K562 (cell line): ENCODE results near the gene MAP3K6. TPM values are rescaled to one million over a fixed set of nuclear protein-coding genes. Genes with fewer than 3 reads are reported as not detected.

Experiments used
- BMI1 ChIP-seq: fragments of 150-350 bp; IDR thresholded peaks from 2 replicates; pipeline ENCODE4 v1.6.1; 2014; ENCODE audit warnings: low read length
- CEBPG ChIP-seq, 3 experiments: fragments of 200-800 bp in 1 of 3; sonication (Bioruptor generic) in 1 of 3; sonication (generic) in 1 of 3; formaldehyde crosslinking in 1 of 3; IDR thresholded peaks in 2 of 3; conservative IDR thresholded peaks in 1 of 3; 2 replicates each; pipeline versions ENCODE4 v1.6.1 to v1.8.0; 2016 to 2022; ENCODE audit warnings: missing compliant biosample characterization in 2 of 3, missing genetic modification characterization in 2 of 3, mild to moderate bottlenecking in 1 of 3, missing genetic modification reagents in 1 of 3
- FOXP1 ChIP-seq: sonication (generic); formaldehyde crosslinking; IDR thresholded peaks from 2 replicates; pipeline ENCODE4 v1.8.0; 2022; ENCODE audit warnings: mild to moderate bottlenecking, missing genetic modification reagents
- SIX5 ChIP-seq, 2 experiments: IDR thresholded peaks; 2 replicates each; pipeline ENCODE4 v1.6.1; 2011; ENCODE audit warnings: low read length in 2 of 2, borderline replicate concordance in 1 of 2, low read depth in 1 of 2, mild to moderate bottlenecking in 1 of 2, moderate library complexity in 1 of 2; ENCODE audit not compliant: insufficient read depth in 1 of 2
- SRSF9 ChIP-seq: fragments of 200-400 bp; formaldehyde crosslinking; IDR thresholded peaks from 2 replicates; pipeline ENCODE4 v1.6.1; 2017; ENCODE audit warnings: low read depth, low read length, borderline replicate concordance
- TAF7 ChIP-seq: fragments of 450-650 bp; IDR thresholded peaks from 2 replicates; pipeline ENCODE4 v1.6.1; 2016; ENCODE audit warnings: missing genetic modification characterization, missing compliant biosample characterization
- TOE1 ChIP-seq, 2 experiments: fragments of 450-650 bp in 1 of 2; sonication (generic) in 1 of 2; formaldehyde crosslinking in 1 of 2; IDR thresholded peaks; 2 replicates each; pipeline versions ENCODE4 v1.7.1 to v1.8.0; 2016 to 2022; ENCODE audit warnings: borderline replicate concordance in 2 of 2, mild to moderate bottlenecking in 2 of 2, antibody characterized with exemption in 1 of 2, inconsistent platforms in 1 of 2, low read depth in 1 of 2, missing genetic modification reagents in 1 of 2, moderate library complexity in 1 of 2
- ZNF175 ChIP-seq: fragments of 200-800 bp; sonication (Bioruptor generic); IDR thresholded peaks from 2 replicates; pipeline ENCODE4 v1.6.1; 2016; ENCODE audit warnings: low read depth, mild to moderate bottlenecking, missing genetic modification characterization, missing compliant biosample characterization
- ZNF239 ChIP-seq: fragments of 250-450 bp; sonication (Bioruptor Pico); IDR thresholded peaks from 2 replicates; pipeline ENCODE4 v1.4.0; 2020; ENCODE audit warnings: mild to moderate bottlenecking
- polyA plus RNA-seq, 8 experiments: library from polyadenylated mRNA; depleted of rRNA in 4 of 8; stranded (reverse) in 5 of 8; unstranded in 3 of 8; fragments of >200 nt; fragmentation: Nextera tagmentation in 2 of 8; fragmentation: Illumina TruSeq in 1 of 8; extraction: Ambion mirVana in 2 of 8; extraction: Trizol in 1 of 8; gene quantifications; 2 replicates each; pipeline versions ENCODE4 v1.2.1 to v1.2.3, GENCODE V29; 2011 to 2014; ENCODE audit warnings: inconsistent platforms in 1 of 8, missing spikeins in 1 of 8
- total RNA-seq, 7 experiments: library from RNA; depleted of rRNA in 6 of 7; stranded (reverse); fragments of >200 nt in 6 of 7; fragmentation: Illumina TruSeq in 2 of 7; extraction: Trizol in 2 of 7; gene quantifications; 2 replicates each; pipeline versions ENCODE4 v1.2.1 to v1.2.3, GENCODE V29; 2011 to 2021; ENCODE audit warnings: low replicate concordance in 1 of 7
- TF ChIP-seq, protein P1 (sequence below): fragments of 450-650 bp; IDR thresholded peaks from 2 replicates; pipeline ENCODE4 v1.6.1; 2016; ENCODE audit warnings: mild to moderate bottlenecking, moderate library complexity
- TF ChIP-seq, protein P2 (sequence below), 2 experiments: IDR thresholded peaks; 2 replicates each; pipeline ENCODE4 v1.6.1; 2012; ENCODE audit warnings: improper control_type of control experiment in 2 of 2, low read depth in 2 of 2, low read length in 2 of 2, borderline replicate concordance in 1 of 2

Gene MAP3K6
- total and polyA plus RNA-seq, 9 of the 15 experiments (the other 6 are each of a cell fraction or from before 2014, with no cell fraction given) = 0.99 to 21.9 (median 7.0) TPM

DNA sequence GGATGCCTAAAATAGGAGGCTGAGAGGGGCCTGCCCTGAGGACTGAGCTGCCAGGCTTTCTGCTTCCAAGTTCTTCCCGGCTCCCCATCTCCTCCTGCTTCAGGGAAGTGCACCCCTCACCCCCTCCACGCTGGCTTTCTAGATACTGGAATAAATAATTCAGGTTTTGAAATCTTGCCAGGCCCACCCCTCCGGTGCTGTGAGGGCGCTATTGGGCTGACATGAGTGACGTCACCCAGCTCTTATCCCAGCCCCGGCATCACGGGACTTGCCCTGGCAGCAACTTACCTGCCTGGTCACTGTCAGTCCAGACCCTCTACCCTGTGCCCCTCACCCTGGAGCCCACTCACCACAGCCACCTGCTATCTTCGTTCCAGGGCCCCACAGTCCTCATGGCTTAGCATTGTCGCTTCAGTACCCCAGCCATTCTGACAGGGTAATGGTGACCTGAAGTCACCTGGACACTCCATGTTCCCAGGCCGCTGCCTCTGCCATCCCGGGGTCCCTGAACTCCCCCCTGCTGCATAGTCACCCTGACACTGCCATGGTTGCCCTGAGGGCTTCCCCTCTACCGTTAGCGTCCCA lies 24.8 kb upstream of the MAP3K6 start (continued):
- TF ChIP-seq, protein P1, sequence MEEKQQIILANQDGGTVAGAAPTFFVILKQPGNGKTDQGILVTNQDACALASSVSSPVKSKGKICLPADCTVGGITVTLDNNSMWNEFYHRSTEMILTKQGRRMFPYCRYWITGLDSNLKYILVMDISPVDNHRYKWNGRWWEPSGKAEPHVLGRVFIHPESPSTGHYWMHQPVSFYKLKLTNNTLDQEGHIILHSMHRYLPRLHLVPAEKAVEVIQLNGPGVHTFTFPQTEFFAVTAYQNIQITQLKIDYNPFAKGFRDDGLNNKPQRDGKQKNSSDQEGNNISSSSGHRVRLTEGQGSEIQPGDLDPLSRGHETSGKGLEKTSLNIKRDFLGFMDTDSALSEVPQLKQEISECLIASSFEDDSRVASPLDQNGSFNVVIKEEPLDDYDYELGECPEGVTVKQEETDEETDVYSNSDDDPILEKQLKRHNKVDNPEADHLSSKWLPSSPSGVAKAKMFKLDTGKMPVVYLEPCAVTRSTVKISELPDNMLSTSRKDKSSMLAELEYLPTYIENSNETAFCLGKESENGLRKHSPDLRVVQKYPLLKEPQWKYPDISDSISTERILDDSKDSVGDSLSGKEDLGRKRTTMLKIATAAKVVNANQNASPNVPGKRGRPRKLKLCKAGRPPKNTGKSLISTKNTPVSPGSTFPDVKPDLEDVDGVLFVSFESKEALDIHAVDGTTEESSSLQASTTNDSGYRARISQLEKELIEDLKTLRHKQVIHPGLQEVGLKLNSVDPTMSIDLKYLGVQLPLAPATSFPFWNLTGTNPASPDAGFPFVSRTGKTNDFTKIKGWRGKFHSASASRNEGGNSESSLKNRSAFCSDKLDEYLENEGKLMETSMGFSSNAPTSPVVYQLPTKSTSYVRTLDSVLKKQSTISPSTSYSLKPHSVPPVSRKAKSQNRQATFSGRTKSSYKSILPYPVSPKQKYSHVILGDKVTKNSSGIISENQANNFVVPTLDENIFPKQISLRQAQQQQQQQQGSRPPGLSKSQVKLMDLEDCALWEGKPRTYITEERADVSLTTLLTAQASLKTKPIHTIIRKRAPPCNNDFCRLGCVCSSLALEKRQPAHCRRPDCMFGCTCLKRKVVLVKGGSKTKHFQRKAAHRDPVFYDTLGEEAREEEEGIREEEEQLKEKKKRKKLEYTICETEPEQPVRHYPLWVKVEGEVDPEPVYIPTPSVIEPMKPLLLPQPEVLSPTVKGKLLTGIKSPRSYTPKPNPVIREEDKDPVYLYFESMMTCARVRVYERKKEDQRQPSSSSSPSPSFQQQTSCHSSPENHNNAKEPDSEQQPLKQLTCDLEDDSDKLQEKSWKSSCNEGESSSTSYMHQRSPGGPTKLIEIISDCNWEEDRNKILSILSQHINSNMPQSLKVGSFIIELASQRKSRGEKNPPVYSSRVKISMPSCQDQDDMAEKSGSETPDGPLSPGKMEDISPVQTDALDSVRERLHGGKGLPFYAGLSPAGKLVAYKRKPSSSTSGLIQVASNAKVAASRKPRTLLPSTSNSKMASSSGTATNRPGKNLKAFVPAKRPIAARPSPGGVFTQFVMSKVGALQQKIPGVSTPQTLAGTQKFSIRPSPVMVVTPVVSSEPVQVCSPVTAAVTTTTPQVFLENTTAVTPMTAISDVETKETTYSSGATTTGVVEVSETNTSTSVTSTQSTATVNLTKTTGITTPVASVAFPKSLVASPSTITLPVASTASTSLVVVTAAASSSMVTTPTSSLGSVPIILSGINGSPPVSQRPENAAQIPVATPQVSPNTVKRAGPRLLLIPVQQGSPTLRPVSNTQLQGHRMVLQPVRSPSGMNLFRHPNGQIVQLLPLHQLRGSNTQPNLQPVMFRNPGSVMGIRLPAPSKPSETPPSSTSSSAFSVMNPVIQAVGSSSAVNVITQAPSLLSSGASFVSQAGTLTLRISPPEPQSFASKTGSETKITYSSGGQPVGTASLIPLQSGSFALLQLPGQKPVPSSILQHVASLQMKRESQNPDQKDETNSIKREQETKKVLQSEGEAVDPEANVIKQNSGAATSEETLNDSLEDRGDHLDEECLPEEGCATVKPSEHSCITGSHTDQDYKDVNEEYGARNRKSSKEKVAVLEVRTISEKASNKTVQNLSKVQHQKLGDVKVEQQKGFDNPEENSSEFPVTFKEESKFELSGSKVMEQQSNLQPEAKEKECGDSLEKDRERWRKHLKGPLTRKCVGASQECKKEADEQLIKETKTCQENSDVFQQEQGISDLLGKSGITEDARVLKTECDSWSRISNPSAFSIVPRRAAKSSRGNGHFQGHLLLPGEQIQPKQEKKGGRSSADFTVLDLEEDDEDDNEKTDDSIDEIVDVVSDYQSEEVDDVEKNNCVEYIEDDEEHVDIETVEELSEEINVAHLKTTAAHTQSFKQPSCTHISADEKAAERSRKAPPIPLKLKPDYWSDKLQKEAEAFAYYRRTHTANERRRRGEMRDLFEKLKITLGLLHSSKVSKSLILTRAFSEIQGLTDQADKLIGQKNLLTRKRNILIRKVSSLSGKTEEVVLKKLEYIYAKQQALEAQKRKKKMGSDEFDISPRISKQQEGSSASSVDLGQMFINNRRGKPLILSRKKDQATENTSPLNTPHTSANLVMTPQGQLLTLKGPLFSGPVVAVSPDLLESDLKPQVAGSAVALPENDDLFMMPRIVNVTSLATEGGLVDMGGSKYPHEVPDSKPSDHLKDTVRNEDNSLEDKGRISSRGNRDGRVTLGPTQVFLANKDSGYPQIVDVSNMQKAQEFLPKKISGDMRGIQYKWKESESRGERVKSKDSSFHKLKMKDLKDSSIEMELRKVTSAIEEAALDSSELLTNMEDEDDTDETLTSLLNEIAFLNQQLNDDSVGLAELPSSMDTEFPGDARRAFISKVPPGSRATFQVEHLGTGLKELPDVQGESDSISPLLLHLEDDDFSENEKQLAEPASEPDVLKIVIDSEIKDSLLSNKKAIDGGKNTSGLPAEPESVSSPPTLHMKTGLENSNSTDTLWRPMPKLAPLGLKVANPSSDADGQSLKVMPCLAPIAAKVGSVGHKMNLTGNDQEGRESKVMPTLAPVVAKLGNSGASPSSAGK = no peak
- TF ChIP-seq ZNF175 (CRISPR knock-in tag) = no peak; the same call in 1 of the 2 replicates
- TF ChIP-seq, protein P2, sequence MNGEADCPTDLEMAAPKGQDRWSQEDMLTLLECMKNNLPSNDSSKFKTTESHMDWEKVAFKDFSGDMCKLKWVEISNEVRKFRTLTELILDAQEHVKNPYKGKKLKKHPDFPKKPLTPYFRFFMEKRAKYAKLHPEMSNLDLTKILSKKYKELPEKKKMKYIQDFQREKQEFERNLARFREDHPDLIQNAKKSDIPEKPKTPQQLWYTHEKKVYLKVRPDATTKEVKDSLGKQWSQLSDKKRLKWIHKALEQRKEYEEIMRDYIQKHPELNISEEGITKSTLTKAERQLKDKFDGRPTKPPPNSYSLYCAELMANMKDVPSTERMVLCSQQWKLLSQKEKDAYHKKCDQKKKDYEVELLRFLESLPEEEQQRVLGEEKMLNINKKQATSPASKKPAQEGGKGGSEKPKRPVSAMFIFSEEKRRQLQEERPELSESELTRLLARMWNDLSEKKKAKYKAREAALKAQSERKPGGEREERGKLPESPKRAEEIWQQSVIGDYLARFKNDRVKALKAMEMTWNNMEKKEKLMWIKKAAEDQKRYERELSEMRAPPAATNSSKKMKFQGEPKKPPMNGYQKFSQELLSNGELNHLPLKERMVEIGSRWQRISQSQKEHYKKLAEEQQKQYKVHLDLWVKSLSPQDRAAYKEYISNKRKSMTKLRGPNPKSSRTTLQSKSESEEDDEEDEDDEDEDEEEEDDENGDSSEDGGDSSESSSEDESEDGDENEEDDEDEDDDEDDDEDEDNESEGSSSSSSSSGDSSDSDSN (IDR thresholded peaks at IDR 0.05; ENCODE audit: borderline replicate concordance in 1 of 2, low read depth in 2 of 2, low read length in 2 of 2) = no peak
- no peak for TF ChIP-seq CEBPG (CRISPR knock-in tag; IDR thresholded peaks at IDR 0.05)
- no peak for TF ChIP-seq CEBPG (tag; conservative IDR thresholded peaks at IDR 0.05 in 1 of 2, IDR thresholded peaks at IDR 0.05 in 1 of 2)
- peak; percentile 37; the same call in 1 of the 2 replicates for TF ChIP-seq TOE1 (IDR thresholded peaks at IDR 0.05; ENCODE audit: borderline replicate concordance)
- no peak for TF ChIP-seq TOE1 (CRISPR knock-in tag; IDR thresholded peaks at IDR 0.05; ENCODE audit: borderline replicate concordance, low read depth)
- TF ChIP-seq TAF7 (tag) = no peak
- TF ChIP-seq FOXP1 (CRISPR knock-in tag) = no peak
- no peak for TF ChIP-seq SIX5 (IDR thresholded peaks at IDR 0.05; ENCODE audit: borderline replicate concordance in 1 of 2, insufficient read depth in 1 of 2, low read depth in 1 of 2, low read length in 2 of 2)
- TF ChIP-seq SRSF9 = no peak
- no peak for TF ChIP-seq BMI1
- no peak for TF ChIP-seq ZNF239 (CRISPR knock-in tag)
